HL-60 (cell line): ENCODE data around the gene PIAS2.

Source experiments
- GABPA ChIP-seq: IDR thresholded peaks from 2 replicates; pipeline ENCODE4 v1.6.1; 2012; ENCODE audit warnings: low read depth
- POLR2AphosphoS5 ChIP-seq: IDR thresholded peaks from 2 replicates; pipeline ENCODE4 v1.6.1; 2012; ENCODE audit warnings: low read depth
- SPI1 ChIP-seq: IDR thresholded peaks from 2 replicates; pipeline ENCODE4 v1.6.1; 2012; ENCODE audit warnings: low read depth, mild to moderate bottlenecking, borderline replicate concordance
- TF ChIP-seq, protein P1 (sequence below): IDR thresholded peaks from one replicate; pipeline ENCODE4 v1.5.1; 2011; ENCODE audit warnings: low read length, control low read depth, inconsistent platforms; ENCODE audit not compliant: insufficient read depth
- TF ChIP-seq, protein P2 (sequence below): IDR thresholded peaks from 2 replicates; pipeline ENCODE4 v1.6.1; 2012; ENCODE audit warnings: low read depth; ENCODE audit not compliant: insufficient replicate concordance

DNA sequence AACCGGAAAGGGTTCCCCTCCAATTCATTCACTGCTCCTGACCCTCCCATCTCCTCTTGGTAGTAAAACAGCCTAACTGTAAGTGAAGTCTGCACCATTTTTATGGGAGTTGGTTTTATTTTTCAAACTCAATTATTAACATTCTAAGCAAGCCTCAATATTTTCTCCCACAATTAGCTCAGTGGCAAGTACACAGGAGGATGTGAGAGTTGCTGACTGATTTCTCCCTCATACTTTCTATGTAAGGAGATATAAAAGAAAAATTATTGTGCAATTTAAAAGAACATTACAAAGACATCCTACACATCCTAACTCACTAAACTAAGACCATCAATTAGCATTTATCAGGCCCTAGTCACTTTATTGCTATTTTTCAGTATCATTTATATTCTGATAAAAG, 73.9 kb downstream of the PIAS2 start:
- TF ChIP-seq, protein P1, sequence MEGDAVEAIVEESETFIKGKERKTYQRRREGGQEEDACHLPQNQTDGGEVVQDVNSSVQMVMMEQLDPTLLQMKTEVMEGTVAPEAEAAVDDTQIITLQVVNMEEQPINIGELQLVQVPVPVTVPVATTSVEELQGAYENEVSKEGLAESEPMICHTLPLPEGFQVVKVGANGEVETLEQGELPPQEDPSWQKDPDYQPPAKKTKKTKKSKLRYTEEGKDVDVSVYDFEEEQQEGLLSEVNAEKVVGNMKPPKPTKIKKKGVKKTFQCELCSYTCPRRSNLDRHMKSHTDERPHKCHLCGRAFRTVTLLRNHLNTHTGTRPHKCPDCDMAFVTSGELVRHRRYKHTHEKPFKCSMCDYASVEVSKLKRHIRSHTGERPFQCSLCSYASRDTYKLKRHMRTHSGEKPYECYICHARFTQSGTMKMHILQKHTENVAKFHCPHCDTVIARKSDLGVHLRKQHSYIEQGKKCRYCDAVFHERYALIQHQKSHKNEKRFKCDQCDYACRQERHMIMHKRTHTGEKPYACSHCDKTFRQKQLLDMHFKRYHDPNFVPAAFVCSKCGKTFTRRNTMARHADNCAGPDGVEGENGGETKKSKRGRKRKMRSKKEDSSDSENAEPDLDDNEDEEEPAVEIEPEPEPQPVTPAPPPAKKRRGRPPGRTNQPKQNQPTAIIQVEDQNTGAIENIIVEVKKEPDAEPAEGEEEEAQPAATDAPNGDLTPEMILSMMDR: no peak
- TF ChIP-seq POLR2AphosphoS5: no peak
- TF ChIP-seq, protein P2, sequence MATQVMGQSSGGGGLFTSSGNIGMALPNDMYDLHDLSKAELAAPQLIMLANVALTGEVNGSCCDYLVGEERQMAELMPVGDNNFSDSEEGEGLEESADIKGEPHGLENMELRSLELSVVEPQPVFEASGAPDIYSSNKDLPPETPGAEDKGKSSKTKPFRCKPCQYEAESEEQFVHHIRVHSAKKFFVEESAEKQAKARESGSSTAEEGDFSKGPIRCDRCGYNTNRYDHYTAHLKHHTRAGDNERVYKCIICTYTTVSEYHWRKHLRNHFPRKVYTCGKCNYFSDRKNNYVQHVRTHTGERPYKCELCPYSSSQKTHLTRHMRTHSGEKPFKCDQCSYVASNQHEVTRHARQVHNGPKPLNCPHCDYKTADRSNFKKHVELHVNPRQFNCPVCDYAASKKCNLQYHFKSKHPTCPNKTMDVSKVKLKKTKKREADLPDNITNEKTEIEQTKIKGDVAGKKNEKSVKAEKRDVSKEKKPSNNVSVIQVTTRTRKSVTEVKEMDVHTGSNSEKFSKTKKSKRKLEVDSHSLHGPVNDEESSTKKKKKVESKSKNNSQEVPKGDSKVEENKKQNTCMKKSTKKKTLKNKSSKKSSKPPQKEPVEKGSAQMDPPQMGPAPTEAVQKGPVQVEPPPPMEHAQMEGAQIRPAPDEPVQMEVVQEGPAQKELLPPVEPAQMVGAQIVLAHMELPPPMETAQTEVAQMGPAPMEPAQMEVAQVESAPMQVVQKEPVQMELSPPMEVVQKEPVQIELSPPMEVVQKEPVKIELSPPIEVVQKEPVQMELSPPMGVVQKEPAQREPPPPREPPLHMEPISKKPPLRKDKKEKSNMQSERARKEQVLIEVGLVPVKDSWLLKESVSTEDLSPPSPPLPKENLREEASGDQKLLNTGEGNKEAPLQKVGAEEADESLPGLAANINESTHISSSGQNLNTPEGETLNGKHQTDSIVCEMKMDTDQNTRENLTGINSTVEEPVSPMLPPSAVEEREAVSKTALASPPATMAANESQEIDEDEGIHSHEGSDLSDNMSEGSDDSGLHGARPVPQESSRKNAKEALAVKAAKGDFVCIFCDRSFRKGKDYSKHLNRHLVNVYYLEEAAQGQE: no peak
- TF ChIP-seq GABPA: no peak
- no peak for TF ChIP-seq SPI1
